Measurements from ENCODE around the gene CADM2. TPM values are rescaled to one million over a fixed set of nuclear protein-coding genes. Genes with fewer than 3 reads are reported as not detected.
A peak's percentile ranks its signal among the peaks of the same experiment; 100 is the strongest.

The CADM2 gene
- total RNA-seq, 2 donors from 2014 or later: 24.1 to 29.8 TPM

DNA sequence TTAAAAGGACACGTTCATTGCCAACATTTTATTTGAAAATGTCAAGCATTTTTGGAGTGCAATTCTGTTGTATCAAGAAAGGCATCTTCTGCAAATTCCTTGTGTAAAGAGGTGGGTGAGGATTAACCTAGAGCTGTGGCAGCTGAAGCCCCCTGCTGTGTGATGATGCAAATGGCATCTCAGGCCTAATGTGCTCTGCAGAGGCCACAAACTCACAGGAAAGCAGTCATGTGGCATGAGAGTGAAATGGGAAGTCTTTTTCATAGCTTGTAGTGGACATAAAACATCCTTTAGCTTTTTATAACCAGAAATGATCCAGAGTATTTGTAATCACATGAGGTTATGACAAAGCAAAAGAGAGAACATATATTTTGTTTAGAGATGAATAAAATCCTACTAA is 6.4 kb downstream of the CADM2 start:
- Mint-ChIP-seq H3K4me3 (no peak overlapping the region), H3K27ac (peak overlapping the region; percentile 74), H3K36me3 (ENCODE audit: low read depth) (no peaks in the 10 kb centered on the region), H3K27me3 (ENCODE audit: insufficient read depth) (peaks cover 15% of the 10 kb centered on the region), H3K4me1 (peaks cover 61% of the 10 kb centered on the region), H3K9me3 (no peaks in the 10 kb centered on the region)
- Histone ChIP-seq H3K9me3 (ENCODE audit: control insufficient read depth, low read length) (no peaks in the 10 kb centered on the region), H3K27ac (ENCODE audit: low read depth, low read length) (no peak overlapping the region), H3K4me1 (ENCODE audit: control insufficient read depth, insufficient read depth, low read length) (peaks cover 8% of the 10 kb centered on the region), H3K27me3 (ENCODE audit: control insufficient read depth, insufficient read depth, low read length, poor library complexity, severe bottlenecking) (no peaks in the 10 kb centered on the region), H3K9ac (ENCODE audit: extremely low read depth, low read length, poor library complexity, severe bottlenecking) (no peak overlapping the region), H3K36me3 (ENCODE audit: control insufficient read depth, insufficient read depth, low read length) (no peaks in the 10 kb centered on the region), H3K4me3 (ENCODE audit: low read length) (no peak overlapping the region)
- peak; percentile 91 for DNase-seq
- TF ChIP-seq, protein P1, sequence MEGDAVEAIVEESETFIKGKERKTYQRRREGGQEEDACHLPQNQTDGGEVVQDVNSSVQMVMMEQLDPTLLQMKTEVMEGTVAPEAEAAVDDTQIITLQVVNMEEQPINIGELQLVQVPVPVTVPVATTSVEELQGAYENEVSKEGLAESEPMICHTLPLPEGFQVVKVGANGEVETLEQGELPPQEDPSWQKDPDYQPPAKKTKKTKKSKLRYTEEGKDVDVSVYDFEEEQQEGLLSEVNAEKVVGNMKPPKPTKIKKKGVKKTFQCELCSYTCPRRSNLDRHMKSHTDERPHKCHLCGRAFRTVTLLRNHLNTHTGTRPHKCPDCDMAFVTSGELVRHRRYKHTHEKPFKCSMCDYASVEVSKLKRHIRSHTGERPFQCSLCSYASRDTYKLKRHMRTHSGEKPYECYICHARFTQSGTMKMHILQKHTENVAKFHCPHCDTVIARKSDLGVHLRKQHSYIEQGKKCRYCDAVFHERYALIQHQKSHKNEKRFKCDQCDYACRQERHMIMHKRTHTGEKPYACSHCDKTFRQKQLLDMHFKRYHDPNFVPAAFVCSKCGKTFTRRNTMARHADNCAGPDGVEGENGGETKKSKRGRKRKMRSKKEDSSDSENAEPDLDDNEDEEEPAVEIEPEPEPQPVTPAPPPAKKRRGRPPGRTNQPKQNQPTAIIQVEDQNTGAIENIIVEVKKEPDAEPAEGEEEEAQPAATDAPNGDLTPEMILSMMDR (conservative IDR thresholded peaks at IDR 0.05): no peak
- 14% methylated on average over 1 of the region's 1 CpG; no CpG with 5 or more reads in 1 of the 2 experiments for WGBS, 2 experiments (ENCODE audit: insufficient coverage in 1 of 2, insufficient read length in 1 of 2)

DNA sequence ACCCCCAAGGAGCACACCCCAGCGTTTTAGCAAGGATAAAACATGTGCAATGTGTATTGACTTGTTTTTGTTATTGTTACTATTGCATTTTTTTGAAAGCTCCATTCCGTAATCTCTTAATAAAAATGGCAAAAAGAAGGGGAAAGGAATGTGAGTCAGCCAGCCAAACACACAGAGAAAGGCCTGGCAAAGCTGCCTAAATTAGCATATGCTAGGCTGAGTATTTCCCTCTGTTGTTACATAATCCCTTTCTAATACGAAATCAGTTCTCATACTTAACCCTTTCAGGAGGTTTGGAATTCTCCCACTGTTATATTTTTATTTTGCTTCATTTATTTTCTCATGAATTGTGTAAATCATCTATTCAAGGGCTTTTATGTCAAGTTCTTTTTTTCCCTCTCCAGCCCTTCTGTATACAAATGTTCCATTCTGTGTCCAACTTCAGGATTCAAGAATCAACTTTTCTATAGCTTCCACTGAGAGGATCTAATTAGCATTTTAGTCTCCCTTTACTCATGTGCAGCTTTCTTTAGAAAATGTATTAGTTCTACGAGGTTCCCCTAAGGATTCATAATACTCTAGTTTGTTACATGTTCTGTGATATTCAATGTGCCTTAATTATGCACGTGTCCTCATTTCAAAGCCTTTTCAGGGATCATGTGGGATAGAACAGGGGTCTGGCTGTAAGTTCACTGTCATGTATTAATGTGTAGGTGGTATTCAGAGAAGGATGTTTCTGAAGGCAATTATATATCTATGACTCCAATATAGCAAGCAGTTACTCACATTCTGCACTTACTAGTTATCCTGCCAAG is 9.2 kb downstream of the CADM2 start:
- Mint-ChIP-seq H3K9me3 (no peaks in the 10 kb centered on the region), H3K4me3 (no peak overlapping the region), H3K27me3 (ENCODE audit: insufficient read depth) (no peaks in the 10 kb centered on the region), H3K4me1 (peaks cover 41% of the 10 kb centered on the region), H3K36me3 (ENCODE audit: low read depth) (no peaks in the 10 kb centered on the region), H3K27ac (no peak overlapping the region)
- H3K27me3 ChIP-seq (ENCODE audit: control insufficient read depth, insufficient read depth, low read length, poor library complexity, severe bottlenecking): no peaks in the 10 kb centered on the region
- no peaks in the 10 kb centered on the region for H3K36me3 ChIP-seq (ENCODE audit: control insufficient read depth, insufficient read depth, low read length)
- WGBS, 2 experiments (ENCODE audit: insufficient coverage in 1 of 2, insufficient read length in 1 of 2): 34% methylated on average over 5 of the region's 5 CpGs; no CpG with 5 or more reads in 1 of the 2 experiments
- peaks cover 5% of the 10 kb centered on the region for H3K4me1 ChIP-seq (ENCODE audit: control insufficient read depth, insufficient read depth, low read length)
- peak; percentile 50 for DNase-seq
- TF ChIP-seq, protein P1 (conservative IDR thresholded peaks at IDR 0.05): no peak
- H3K27ac ChIP-seq (ENCODE audit: low read depth, low read length): peak overlapping the region; percentile 56
- no peak overlapping the region for H3K4me3 ChIP-seq (ENCODE audit: low read length)
- no peak overlapping the region for H3K9ac ChIP-seq (ENCODE audit: extremely low read depth, low read length, poor library complexity, severe bottlenecking)
- no peaks in the 10 kb centered on the region for H3K9me3 ChIP-seq (ENCODE audit: control insufficient read depth, low read length)

DNA sequence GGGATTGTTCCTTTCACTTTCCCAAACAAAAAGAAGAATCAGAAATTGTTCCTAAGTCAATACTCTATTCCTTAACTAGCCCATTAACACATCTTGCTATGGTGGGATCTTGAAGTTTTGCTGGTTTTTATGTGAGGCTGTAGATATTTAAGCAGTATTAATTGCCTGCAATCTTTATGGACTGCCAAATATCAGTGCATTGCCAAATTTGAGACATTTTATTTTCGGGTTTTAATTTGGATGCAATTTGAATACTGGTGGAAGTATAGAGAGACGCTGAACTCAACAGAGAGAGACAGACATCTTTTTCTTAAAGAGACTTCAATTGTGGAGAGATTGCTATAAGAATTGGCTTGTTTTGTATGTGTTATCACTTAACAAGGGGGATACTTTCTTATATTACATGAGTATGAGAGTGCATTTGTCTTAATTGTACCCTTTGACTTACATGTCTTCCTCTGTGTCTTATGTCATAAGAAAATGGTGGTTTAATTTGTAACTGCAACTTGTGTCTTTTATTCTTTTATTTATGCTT is 10.0 kb downstream of the CADM2 start:
- 85 to 88% methylated on average over 2 of the region's 2 CpGs for WGBS, 2 experiments (ENCODE audit: insufficient coverage in 1 of 2, insufficient read length in 1 of 2)
- Mint-ChIP-seq H3K27ac (no peak overlapping the region), H3K27me3 (ENCODE audit: insufficient read depth) (no peaks in the 10 kb centered on the region), H3K9me3 (no peaks in the 10 kb centered on the region), H3K36me3 (ENCODE audit: low read depth) (no peaks in the 10 kb centered on the region), H3K4me3 (no peak overlapping the region), H3K4me1 (peaks cover 38% of the 10 kb centered on the region)
- no peak overlapping the region for H3K4me3 ChIP-seq (ENCODE audit: low read length)
- H3K9ac ChIP-seq (ENCODE audit: extremely low read depth, low read length, poor library complexity, severe bottlenecking): no peak overlapping the region
- no peaks in the 10 kb centered on the region for H3K36me3 ChIP-seq (ENCODE audit: control insufficient read depth, insufficient read depth, low read length)
- H3K9me3 ChIP-seq (ENCODE audit: control insufficient read depth, low read length): no peaks in the 10 kb centered on the region
- DNase-seq: no peak
- TF ChIP-seq, protein P1 (conservative IDR thresholded peaks at IDR 0.05): no peak
- peaks cover 4% of the 10 kb centered on the region for H3K4me1 ChIP-seq (ENCODE audit: control insufficient read depth, insufficient read depth, low read length)
- H3K27ac ChIP-seq (ENCODE audit: low read depth, low read length): no peak overlapping the region
- no peaks in the 10 kb centered on the region for H3K27me3 ChIP-seq (ENCODE audit: control insufficient read depth, insufficient read depth, low read length, poor library complexity, severe bottlenecking)

Measured in endodermal cell (in vitro differentiated cells).